Brain microvascular endothelial cell (primary cell): Measurements from ENCODE around the gene PLOD3.
"Not testable (repeated sequence)": the region's sequence is repeated elsewhere in the genome, so short reads cannot be mapped to it uniquely, and the experiment has no call there.

ENCODE experiments used
- DNase-seq: peaks from one replicate; pipeline ENCODE4 v3.0.0-alpha.2; 2020
- H3K27ac ChIP-seq: fragments of 250-450 bp; sonication (Bioruptor Pico); 2 replicates; pipeline ENCODE4 v1.5.1; 2020; ENCODE audit warnings: mild to moderate bottlenecking, moderate library complexity
- H3K27me3 ChIP-seq: fragments of 250-450 bp; sonication (Bioruptor Pico); replicated peaks from 2 replicates; pipeline ENCODE4 v1.5.1; 2020; ENCODE audit warnings: mild to moderate bottlenecking
- H3K36me3 ChIP-seq: fragments of 250-450 bp; sonication (Bioruptor Pico); replicated peaks from 2 replicates; pipeline ENCODE4 v1.5.1; 2020; ENCODE audit warnings: mild to moderate bottlenecking
- H3K4me3 ChIP-seq: 2 replicates; pipeline ENCODE4 v1.5.1; 2011; ENCODE audit warnings: low read depth, mild to moderate bottlenecking, control low read depth, low read length, moderate library complexity
- CTCF ChIP-seq: IDR thresholded peaks from 2 replicates; pipeline ENCODE4 v1.5.1; 2011; ENCODE audit warnings: low read depth, mild to moderate bottlenecking, moderate library complexity, low read length, control low read depth, inconsistent platforms; ENCODE audit errors: missing control alignments
- in situ Hi-C: cut with HindIII; loops from 2 replicates; pipeline ENCODE4 v1.10.0; 2017; ENCODE audit warnings: low sequenced_read_pairs, low pct_ligation_motif_present

Gene PLOD3

GRCh38 chr7:101202603-101202918 lies 14.8 kb downstream of the PLOD3 start:
- no peak overlapping the region for H3K27ac ChIP-seq
- H3K27me3 ChIP-seq: peaks cover 18% of the 10 kb centered on the region
- H3K36me3 ChIP-seq: peaks cover 11% of the 10 kb centered on the region
- no peak overlapping the region for H3K4me3 ChIP-seq
- no peak for DNase-seq
- in situ Hi-C loops: no loop called here
- TF ChIP-seq CTCF: no peak

- Histone ChIP-seq H3K4me3 (no peak overlapping the region), H3K36me3 (peaks cover 5% of the 10 kb centered on the region), H3K27ac (no peak overlapping the region), H3K27me3 (peaks cover 18% of the 10 kb centered on the region)
- no peak for TF ChIP-seq CTCF
- no peak for DNase-seq
- in situ Hi-C loops: no loop called here
Measured at GRCh38 chr7:101201695-101202602, 15.4 kb downstream of the PLOD3 start.

- H3K27ac ChIP-seq: no peak within 1 kb of the TSS
- H3K4me3 ChIP-seq: no peak within 1 kb of the TSS
- H3K36me3 ChIP-seq: no peaks in the 10 kb centered on the region
- DNase-seq: no peak
- H3K27me3 ChIP-seq: peaks cover 18% of the 10 kb centered on the region
- in situ Hi-C loops: no loop called here
- TF ChIP-seq CTCF: no peak
Measured at GRCh38 chr7:101200862-101201599, 16.4 kb downstream of the PLOD3 start, which contains the start of gene MOGAT3. Gene MOGAT3 (minus strand): TSS chr7:101201036. CDS start chr7:101200854, 182 bp downstream.

GRCh38 chr7:101200504-101200861 lies 16.9 kb downstream of the PLOD3 start:
- Histone ChIP-seq H3K4me3 (no peak overlapping the region), H3K27ac (no peak overlapping the region), H3K36me3 (no peaks in the 10 kb centered on the region), H3K27me3 (peaks cover 18% of the 10 kb centered on the region)
- in situ Hi-C loops: no loop called here
- no peak for DNase-seq
- TF ChIP-seq CTCF: no peak

- H3K27ac ChIP-seq, H3K4me3 ChIP-seq, DNase-seq, in situ Hi-C loops, H3K36me3 ChIP-seq: not testable (repeated sequence)
- H3K27me3 ChIP-seq: peaks cover 18% of the 10 kb centered on the region
Measured at GRCh38 chr7:101199522-101199921, 17.9 kb downstream of the PLOD3 start.

GRCh38 chr7:101198476-101198875 lies 18.9 kb downstream of the PLOD3 start:
- H3K27me3 ChIP-seq: peaks cover 18% of the 10 kb centered on the region
- TF ChIP-seq CTCF: no peak
- H3K27ac ChIP-seq: no peak overlapping the region
- no peak overlapping the region for H3K4me3 ChIP-seq
- no peak for DNase-seq
- in situ Hi-C loops: no loop called here
- H3K36me3 ChIP-seq: no peaks in the 10 kb centered on the region
